KG1 (cell line): ENCODE measurements around the gene POU2AF1.
"Not testable (repeated sequence)": the region's sequence is repeated elsewhere in the genome, so short reads cannot be mapped to it uniquely, and the experiment has no call there.

Source experiments
- DNase-seq: peaks from one replicate; lab custom pipeline; 2025; lab: John Stamatoyannopoulos, UW

The POU2AF1 gene

DNA sequence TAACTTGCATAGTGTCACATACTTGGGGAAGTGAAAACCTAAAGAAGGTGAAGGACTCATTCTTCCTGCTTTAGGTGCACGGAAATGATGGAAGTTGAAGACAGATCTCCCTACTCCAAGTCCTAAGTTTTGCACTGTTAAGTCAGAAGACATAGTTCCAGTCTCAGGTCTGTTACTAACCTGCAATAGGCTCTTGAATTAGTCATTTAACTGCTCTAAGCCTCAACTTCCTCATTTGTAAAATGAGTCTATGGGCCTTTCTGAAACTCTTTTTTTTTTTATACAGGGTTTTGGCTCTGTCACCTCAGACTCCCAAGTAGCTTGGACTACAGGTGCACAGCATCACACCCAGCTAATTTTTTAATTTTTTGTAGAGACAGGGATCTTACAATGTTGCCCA lies 30.8 kb upstream of the POU2AF1 start:
- DNase-seq: peak; percentile 51

DNA sequence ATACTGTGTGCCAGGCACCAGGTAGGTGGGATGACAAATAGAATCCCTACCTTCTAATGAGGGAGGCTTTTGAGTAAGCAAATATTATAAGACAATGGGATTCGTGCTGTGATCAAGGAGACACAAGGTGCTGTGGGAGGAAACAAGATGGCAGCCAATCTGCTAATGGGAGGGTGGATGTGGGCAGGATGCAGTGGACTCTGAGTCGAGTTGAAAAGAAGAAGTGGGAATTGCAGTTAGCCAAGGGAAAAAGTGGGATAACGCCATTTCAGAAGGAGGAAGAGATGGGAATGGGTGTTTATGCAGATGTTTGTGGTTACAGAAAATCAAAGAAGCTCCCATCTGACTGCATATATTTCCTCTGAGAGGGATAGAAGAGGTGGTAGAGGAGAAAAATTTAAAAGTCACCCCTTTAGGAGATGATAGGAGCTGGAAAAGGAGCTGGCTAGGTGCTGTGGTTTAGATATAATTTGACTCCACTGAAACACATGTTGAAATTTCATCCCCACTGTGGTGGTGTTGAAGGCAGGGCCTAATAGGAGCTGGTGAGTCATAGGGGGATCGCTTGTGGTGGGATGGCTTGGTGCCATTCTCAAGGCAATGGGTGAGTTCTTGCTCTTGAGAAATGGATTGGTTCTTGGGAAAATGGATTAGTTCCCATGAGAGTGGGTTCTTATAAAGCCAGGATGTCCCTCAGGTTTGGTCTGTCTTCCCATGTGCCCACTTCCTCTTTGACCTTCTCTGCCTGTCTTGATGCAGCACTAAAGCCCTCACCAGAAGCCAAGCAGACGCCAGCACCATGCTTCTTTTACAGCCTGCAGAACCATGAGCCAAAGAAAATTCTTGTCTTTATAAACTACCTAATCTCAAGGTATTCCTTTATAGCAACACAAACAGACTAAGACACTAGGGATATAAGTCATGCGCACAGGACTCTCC lies 30.0 kb upstream of the POU2AF1 start:
- no peak for DNase-seq

DNA sequence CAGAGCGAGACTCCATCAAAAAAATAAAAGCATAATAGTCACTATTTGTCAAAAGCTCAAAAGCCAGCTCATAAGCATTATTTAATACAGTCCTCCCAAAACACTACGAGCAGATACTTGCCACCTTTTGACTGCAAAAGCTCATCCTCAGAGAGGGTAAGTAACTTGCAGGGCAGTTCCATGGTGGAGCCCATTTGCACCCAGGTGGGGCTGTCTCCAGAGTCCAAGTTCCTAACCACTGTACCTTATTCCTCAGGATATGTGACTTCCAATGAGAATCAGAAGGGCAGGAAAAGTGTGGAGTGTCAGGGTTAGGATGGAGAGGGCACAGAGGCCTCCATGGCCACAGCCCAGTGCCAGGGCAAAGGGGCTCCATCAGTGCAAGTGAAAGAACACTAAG lies 28.6 kb upstream of the POU2AF1 start:
- DNase-seq: no peak

GRCh38 chr11:111406589-111406988 lies 27.5 kb upstream of the POU2AF1 start:
- no peak for DNase-seq

GRCh38 chr11:111406091-111406490 lies 27.0 kb upstream of the POU2AF1 start:
- no peak for DNase-seq

DNA sequence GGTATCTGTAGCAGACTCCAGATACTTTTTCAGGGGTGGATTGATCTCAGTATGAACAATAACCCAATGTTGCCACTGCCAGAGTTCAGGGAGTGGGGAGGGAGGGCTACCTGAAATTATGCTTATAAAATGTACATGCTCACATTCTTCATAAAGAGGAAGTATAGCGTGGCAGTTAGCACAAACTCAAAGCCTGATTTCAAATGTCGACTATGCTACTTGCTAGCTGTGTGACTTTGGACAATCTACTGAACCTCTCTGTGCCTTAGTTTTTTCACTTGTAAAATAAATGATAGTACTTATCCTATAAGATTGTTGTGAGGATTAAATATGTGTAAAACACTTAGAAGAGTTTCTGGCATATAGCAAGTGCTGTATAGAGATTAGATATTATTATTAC lies 26.5 kb upstream of the POU2AF1 start:
- DNase-seq: no peak

DNA sequence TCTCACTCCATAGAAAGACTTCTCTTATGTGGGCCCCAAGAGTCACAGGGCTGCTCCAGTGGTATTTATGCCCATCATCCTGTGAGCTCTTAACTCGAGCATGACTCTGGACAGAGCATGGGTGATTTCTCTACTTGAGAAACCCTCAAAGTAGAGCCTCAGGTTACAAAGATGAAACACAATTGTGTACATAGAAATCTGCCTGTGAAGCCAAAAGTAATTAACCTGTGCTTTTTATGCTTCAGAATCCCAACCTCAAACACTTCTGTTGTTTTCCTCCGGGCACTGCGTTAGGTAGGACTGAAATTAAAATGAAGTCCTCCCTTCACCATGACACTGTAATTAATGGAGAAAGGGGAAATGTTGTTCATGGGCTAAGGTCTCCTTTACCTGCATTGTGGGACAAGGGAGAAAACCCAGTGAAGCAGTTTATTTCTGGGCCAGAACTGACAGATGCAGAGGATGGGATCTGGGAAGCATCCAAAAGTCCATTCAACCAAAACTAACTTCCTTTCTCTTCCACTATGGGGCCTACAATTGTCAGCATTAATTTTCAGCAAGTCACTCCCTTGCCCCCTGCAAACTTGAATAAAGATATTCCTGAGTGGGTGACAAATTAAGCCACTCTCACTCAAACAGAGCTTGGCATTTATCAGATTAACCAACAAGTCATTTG lies 24.1 kb upstream of the POU2AF1 start:
- DNase-seq: no peak

- no peak for DNase-seq
Observed at GRCh38 chr11:111402411-111402810, 23.3 kb upstream of the POU2AF1 start.

GRCh38 chr11:111401957-111402356 lies 22.9 kb upstream of the POU2AF1 start:
- not testable (repeated sequence) for DNase-seq

DNA sequence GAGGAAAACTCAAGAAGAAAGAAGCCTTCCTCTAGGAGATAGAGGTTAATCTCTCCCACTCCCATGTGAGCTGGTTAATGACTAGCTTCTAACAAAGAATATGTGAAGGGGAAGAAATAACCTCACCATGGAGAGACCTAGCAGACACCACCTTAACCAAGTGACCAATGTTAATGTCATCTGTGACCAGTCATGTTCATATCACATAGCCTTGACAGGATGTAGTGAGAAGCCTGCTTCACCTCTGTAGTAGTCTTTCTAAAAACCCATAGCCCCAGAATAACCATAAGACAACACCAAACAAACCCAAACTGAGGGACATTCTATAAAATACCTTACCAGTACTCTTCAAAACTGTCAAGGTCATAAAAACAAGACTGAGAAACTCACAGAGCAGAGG lies 21.5 kb upstream of the POU2AF1 start:
- no peak for DNase-seq

DNA sequence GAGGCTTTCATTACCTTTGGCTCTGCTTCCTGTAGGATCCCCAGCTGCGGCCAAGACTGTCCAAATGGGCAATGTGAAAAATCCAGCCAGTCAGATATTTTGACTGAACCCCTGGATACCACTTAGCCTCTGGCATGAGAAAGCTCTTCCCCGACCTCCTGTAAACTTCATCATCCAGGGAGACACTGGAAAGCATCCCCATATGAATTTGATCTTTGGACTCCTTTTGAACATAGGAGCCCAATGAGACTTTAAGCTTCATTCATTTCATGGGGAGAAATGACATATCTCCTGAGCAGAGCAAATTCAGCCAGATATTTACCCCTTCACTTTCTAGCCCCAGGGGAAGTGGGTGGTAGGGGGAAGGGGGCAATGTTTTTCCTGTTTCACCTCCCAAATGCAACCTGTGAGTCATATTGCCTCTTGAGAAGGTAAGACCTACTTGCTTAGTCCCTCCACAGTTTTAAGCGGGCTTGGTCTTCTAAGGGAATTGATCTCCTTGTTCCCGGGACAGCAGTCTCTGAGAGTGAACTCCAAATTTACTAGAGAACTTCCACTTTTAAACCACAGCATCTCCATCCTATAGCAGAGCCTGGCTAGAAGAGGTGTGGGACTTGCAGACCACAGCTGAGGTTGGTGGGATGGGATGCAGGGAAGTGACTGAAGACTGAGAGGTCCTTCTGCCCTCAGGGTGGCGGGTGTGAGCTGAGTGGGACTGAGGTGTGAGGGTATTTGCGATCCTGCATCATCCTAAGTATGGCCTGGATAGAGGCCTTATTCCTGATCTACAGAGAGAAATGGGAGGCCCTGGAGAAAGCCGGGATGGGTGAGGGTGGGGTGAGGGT lies 20.3 kb upstream of the POU2AF1 start:
- DNase-seq: no peak

DNA sequence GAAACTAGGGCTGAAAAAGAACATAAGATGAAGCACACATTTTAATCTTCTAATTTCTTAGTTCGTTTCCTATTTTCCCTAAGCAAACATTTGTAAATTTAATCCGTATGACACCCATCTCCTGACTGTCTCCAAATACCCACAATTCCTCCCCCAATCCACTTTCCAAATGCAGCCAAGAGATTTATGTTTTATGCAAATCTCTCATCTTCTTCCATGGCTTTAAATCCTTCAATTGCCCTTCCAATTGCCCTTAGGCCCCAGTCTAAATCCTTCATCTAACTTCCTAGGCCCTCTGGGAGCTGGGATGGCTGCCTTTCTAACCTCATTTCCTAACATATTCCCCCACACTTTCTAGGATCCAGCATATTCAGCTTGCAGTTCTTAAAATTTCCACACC lies 18.0 kb upstream of the POU2AF1 start:
- DNase-seq: no peak

- DNase-seq: no peak
Observed at GRCh38 chr11:111395749-111396148, 16.7 kb upstream of the POU2AF1 start.

DNA sequence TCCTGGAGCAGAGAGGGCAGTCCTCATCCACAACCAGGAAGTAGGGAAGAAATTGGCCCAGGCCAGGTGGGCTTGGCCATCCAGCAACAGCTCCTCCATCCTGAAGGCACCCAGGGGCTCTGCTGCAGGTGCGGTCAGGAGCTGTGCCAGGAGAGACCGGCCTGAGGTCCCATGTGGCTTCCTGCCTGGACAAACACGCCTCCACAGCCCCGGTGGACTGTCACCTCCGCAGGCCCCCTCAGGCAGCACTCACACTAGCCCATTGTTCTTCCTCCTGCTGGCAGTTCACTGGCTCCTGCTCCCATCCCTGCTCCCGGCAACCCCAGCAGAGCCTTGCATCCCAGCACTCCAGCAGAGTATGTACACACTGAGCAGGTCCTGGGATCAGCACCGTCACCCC lies 16.0 kb upstream of the POU2AF1 start:
- no peak for DNase-seq

- DNase-seq: not testable (repeated sequence)
Observed at GRCh38 chr11:111394147-111394546, 15.1 kb upstream of the POU2AF1 start.

DNA sequence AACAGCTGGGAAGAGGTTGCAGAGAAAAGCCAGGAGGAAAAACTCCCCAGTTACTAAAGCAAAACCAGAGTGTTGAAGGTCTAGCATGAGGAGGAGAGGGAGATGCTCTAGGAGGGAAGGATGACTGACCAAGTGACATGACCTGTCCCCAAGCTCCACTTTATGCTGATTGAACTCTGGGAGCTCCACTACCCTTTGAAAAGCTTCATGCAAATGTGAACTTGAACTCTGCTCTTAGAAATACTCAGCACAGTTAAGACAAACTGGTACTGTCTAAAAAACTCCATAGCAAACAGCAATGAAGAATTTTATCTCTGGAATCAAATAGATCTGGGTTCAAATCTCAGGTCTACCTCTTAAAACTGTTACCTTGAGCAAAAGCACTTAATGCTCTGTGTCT lies 14.5 kb upstream of the POU2AF1 start:
- DNase-seq: no peak

- no peak for DNase-seq
Observed at GRCh38 chr11:111393096-111393495, 14.0 kb upstream of the POU2AF1 start.

DNA sequence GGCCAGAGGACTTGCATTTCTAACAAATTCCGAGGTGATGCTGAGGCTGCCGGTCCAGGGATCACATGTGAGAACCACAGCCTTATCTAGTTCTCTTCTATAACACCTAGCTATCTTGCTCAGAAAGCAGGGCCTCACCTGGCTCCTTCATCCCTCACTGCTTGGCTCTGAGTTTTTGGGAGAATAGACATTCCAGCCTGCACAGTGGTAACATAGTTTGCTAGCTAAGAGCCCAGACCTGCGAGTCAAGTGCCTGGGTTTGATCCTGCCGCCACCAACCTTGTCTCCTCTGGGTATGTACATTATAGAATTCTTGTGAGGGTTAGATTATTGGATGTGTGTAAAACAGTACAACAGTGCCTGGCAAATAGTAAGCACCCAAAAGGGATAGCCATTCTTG lies 13.5 kb upstream of the POU2AF1 start:
- no peak for DNase-seq

DNA sequence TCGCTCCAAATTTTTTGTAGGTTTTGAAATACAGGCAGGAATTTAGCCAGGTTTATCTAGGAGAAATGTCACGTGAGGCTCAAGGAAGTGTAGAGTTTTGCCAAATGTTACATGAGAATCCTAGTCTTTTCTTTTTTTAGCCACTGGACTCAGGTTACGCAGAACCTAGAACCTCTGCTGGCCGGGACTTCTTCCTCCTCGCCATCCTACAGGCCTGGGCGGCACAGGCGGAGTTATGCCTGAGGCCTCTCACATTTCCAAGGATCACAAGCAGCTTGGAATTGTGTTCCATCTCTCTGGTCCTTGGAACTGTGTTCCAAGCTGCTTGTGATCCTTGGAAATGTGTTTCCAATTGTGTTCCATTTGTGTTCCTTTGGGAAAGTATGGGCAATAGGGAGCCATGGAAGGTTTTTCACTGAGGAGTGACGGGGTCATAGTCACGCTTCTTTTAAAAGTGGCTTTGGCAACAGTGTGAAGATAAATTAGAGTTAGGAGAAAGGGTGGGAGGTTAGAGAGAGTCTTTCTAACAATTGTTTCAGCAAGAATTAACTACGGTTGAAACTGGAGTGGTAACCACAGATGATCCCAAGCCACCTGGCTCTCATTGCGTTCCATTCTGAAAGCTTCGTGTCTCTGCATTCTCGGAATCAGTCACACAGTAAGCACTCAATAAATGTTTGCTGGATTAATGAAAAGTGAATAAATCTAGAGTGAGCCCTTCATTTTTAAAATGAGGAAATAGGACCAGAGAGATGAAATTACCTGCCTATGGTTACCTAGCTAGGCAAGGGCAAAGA lies 12.5 kb upstream of the POU2AF1 start:
- DNase-seq: no peak

DNA sequence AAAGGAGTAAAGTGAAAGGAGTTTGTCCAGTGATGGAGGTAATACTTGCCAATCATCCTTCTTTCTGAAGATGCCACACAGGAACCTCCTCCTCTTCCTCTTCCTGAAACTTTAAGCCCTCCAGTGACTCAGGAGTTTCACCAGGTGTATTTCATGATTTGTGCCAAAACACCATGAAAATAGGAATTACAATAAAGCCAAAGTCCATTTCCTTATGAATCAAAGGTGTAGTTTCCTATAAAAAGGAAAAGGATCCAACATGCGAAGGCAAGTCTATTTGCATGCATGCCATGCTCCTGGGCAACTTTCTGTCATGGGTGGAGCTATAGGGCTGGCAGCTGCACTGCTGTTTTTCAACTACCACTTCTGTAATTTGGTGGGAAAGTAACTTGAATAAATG lies 9.8 kb upstream of the POU2AF1 start:
- DNase-seq: no peak

DNA sequence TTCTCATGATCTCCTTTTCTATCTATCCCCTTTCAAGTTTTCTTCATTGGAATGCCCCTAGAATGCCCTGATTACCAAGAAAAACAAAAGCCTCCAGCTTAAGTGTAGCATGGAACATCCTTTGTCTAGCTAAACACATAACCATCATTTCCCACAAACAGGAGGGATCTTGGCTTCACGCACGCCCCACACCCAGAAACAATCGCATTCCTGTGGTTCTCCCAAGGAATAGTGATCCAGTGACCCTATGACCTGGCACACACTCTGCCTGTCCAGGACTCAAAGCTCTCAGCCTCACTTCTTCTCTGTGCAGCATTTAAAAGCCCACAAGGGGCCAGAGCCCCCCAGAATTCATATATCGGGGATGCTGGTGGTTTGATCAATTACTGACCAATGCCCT lies 9.3 kb upstream of the POU2AF1 start:
- DNase-seq: no peak

DNA sequence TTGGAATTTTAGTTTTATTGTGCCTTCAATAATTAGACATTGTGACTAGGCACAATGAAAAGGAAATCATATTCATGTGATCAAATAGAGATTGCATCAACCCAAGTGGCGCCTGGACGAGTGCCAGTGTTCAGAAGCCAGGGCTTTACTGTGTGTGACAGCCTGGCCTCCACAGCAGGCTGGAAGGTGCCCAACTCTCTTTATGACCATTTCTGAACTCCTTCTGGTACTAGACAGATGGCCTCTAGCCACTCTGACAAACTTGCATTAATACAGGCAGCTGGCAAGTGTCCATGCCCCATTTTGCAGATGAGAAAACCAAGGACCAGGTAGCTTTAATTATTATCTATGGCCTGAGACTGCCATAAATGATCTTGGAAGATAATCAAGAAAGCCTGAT lies 8.3 kb upstream of the POU2AF1 start:
- DNase-seq: no peak
